Renal cortex interstitium (tissue), 15 donors: ENCODE measurements around the gene SHANK3. TPM values are rescaled to one million over a fixed set of nuclear protein-coding genes. Genes with fewer than 3 reads are reported as not detected.
"Not testable (repeated sequence)": the region's sequence is repeated elsewhere in the genome, so short reads cannot be mapped to it uniquely, and the experiment has no call there.

ENCODE experiments used
- DNase-seq, 11 donors: peaks; one replicate each; pipeline ENCODE4 v3.0.0-alpha.2; 2013; ENCODE audit warnings: low read depth in 9 of 11, low spot score in 4 of 11; ENCODE audit errors: extremely low read depth in 1 of 11
- long read RNA-seq, 16 experiments: transcript quantifications; one replicate each; lab custom pipeline, GENCODE V29; 2026
- polyA plus RNA-seq, 3 donors: library from polyadenylated mRNA; unstranded; fragments of 120-200 nt; gene quantifications; one replicate each; pipeline ENCODE4 v1.2.1, GENCODE V29; 2013; ENCODE audit not compliant: insufficient read length in 3 of 3

SHANK3 gene
- polyA plus RNA-seq, result 10 to 100 TPM; 13.7 to 24.6 (median 21.2) TPM
- long read RNA-seq, donor 1, result 0 reads
- long read RNA-seq, donor 2, partial matches to known transcripts, result 8 of 8 reads
- long read RNA-seq, donor 2, other reads (novel, unspliced or antisense), result 0 of 8 reads
- long read RNA-seq, donor 3, result 0 reads
- long read RNA-seq, donor 4, partial matches to known transcripts, result 12 of 12 reads
- long read RNA-seq, donor 4, other reads (novel, unspliced or antisense), result 0 of 12 reads
- long read RNA-seq, donor 5, partial matches to known transcripts, result 7 of 7 reads
- long read RNA-seq, donor 5, other reads (novel, unspliced or antisense), result 0 of 7 reads
- long read RNA-seq, donor 6, result 0 reads
- long read RNA-seq, donor 7, result 0 reads
- long read RNA-seq, donor 8, result 0 reads
- long read RNA-seq, donor 9, result 0 reads
- long read RNA-seq, donor 10, result 0 reads
- long read RNA-seq, donor 11, result 0 reads
- long read RNA-seq, donor 12, result 0 reads
- long read RNA-seq, donor 13, partial matches to known transcripts, result 5 of 5 reads
- long read RNA-seq, donor 13, other reads (novel, unspliced or antisense), result 0 of 5 reads
- long read RNA-seq, donor 14, result 0 reads
- long read RNA-seq, donor 15, partial matches to known transcripts, result 5 of 5 reads
- long read RNA-seq, donor 15, other reads (novel, unspliced or antisense), result 0 of 5 reads
- long read RNA-seq, donor 16, partial matches to known transcripts, result 56 of 67 reads
- long read RNA-seq, donor 16, other reads (novel, unspliced or antisense), result 11 of 67 reads

DNA sequence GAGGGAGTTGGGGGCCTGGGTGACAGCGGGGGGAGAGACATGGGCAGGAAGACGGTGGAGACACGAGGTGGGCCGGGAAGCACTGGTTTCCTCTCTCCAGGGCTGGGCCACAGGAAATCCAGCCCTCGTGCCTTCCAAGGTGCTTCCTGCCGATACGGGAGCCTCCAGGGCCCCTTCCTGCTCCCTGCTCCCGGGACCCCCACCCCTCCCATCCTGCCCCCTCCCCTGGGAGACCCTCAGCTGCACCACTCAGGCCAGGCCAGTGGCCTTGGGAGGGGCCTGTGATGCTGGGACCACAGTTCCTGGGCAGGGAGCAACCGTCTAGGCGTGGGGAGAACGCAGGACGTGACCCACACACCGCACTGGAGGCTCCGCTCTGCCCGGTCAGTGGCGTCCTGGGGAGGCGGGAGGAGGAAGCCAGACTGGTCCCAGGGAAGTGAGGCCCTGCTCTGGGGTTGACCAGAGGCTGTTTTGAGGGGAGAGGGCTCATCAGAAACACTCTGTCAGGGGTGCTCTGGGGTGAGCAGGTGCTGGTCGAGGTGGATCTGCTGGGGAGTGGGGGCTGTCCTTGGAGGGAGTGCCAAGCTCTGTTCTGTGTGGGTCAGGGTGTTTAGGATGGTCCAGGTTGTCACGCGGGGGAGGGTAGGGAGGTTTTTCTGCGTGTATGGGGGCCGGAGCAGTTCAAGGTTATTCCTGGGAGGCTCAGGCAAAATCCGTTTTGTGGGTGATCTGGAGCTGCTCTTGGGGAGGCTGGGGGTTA, at the start of gene SHANK3:
SHANK3 (plus strand) TSS at position 353 of the 760 bp plus-strand sequence.
- DNase-seq, result peak in 1 of 11 donors; percentile 4

- no peak for DNase-seq
Observed at GRCh38 chr22:50624347-50625130, 48.1 kb upstream of the SHANK3 start.

DNA sequence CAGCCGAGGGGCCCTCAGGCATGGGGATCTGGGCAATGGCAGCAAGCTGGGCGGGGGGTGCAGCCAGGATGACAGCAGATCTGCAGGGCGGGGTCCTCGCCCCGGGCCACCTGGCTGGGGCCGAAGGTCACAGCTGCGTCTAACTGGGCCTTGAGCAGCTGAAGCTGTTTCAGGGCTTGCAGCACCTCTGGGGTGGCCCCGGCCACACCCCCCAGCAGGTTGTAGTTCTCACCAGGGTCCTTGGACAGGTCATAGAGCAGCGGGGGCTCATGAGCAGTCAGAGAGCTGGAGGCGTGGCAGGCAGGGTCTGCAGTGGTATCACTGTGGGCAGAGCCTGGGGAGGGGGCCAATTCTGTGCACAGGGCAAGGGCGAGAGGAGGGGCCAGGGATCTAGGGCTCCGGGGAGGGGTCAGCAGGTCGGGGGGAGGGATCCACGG, 47.5 kb upstream of the SHANK3 start:
- DNase-seq, result no peak

DNA sequence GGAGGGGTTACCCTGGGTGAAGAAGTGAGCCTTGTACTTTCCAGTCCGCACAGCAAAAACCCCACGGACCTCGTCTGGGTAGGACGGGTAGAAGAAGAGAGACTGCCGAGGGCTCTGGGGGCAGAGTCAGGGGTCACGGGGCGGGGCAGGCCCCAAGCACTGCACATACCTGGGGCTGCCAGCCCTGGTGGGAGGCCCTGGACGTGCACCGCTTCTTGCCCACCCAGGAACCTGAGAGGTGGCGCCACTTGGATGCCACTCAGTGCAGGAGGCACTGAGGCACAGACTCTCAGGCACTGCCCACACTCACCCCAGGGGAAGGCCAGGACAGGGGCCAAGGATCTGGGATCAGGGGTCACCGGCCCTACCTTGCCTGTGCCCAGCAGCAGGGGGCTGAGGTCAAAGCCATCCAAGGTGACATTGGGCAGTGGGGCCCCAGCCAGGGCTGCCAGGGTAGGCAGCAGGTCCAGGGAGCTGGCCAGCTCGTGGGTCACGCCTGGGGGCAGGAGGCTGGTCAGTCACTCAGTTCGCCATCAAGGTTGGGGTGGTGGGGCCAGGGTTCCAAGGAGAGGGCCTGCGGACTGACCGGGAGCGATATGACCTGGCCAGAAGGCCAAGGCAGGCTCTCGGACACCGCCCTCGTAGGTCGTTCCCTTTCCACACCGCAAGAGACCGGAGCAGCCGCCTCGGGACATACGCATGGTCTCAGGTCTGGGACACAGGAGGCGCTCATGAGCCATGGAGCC, 46.9 kb upstream of the SHANK3 start:
- no peak for DNase-seq

DNA sequence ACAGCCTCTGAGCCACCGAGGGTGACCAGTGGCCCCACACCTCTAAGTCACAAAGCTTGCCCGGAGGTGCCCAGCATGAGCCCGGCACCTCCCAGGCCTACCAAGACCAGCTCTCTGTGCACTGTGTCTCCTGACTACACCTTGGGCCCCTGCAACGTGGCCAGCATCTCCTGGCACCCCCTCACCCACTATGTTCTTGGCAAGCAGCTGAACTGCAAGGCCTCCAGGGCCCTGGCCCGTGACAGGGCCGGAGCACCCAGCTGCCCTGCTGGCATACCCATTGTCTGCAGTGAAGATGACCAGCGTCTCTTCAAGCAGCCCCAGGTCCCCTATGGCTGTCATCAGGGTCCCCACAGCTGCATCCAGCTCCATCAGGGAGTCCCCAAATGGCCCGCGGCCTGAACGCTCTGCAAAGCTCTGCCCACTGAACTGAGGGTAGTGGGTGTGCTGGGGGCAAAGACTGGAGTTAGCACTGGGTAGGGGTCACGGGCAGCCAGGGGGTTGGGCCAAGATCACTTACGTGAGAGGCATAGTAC, 46.2 kb upstream of the SHANK3 start:
- no peak for DNase-seq

DNA sequence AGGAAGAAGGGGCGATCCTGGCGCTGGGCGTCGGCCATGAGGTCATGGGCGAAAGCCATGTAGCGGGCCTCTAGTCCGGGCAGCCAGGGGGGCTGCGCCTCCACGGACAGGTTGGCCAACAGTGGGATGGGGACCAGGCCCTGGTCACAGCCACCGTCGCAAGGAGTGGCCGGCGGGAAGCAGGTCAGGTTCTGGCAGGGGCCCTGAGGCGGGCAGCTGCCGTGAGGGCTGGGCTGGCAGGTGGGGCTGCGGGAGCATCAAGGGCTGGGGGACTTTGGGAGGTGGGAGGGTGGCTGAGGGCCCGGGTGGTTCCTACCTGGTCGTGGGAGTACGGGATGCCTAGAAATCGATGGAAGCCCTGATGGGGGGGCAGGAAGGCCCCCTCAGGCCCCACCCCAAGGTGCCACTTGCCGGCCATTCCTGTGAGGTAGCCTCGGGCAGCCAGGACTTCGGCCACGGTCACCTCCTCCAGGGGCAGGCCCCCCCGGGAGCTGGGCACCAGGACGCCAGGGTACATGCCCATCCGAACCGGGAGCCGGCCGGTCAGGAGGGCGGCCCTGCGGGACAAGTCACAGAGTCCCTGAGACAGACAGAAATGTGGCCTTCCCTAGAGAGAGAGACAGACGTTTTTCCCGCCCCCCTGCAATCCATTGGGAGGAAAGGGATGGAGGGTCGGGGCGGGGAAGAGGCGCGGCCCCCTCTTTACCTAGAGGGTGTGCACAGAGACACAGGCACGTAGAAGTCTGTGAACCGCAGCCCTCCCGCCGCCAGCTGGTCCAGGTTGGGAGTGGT, 45.6 kb upstream of the SHANK3 start:
- DNase-seq, result no peak

DNA sequence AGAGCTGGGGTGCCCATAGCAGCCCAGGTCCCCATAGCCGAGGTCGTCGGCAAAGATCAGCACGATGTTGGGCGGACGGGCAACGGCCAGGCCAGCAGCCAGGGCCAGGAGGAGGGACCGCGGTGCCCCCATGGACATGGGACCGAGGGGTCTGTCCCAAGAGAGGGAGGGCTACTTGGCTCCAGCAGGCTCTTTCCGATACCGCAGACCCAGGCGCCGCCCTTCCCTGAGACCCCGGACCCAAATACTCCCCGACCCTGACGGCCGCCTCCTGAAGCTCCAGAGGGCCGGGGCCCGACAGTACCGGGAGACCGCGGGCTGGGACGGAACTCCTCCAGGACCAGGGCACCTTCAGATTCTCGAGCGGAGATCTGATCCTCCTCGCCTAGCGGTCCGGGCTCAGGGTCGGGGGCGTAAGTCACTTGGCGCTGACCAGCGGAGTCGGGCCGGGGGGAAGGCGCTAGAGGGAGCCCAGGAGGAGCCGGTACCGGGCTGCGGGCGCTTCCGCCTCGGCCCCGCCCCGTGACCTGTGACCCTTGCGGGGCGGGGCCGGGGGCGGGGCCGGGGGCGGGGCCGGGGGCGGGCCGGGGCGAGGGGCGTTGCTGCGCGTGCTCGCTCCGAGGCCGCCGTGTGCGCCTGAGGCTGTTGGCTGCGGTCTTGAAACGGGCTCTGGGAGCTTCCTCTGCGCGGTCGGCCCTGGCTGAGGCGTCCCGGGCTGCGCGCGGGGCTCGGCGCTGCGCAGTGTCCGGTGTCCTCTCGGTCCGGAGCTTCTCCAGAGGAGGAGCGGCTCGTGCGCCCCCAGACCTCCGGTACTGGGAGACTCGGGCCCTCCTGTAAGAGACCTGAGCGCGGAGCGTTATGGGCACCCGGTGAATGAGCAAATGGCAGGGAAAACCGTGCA, 44.7 kb upstream of the SHANK3 start, which contains the start of gene ARSA:
ARSA (minus strand) TSS at position 511 of the 901 bp plus-strand sequence; CDS start at position 138, 373 bp downstream.
- DNase-seq, result peak in 7 of 11 donors; percentile 50 to 70 (median 67)

GRCh38 chr22:50628543-50629134, 44.0 kb upstream of the SHANK3 start:
- DNase-seq, result no peak

DNA sequence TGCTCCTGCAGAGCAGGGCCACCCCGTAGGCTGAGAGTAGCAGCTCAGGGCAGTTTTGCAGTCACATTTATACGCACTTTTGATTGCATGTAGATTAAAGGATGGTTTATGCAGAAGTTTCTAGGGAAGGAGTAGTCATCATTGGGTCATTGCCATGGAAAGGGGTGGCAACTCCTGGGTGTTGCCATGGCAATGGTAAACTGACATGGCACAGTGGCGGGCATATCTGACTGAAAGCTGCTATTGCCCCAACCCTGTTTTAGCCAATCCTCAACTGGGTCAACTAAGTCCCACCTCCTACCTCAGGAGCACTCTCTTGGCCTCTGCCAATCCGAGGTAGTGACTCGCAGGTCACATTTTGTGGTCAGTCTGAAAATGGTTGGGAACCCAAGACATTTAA, 42.2 kb upstream of the SHANK3 start:
- DNase-seq, result no peak

GRCh38 chr22:50633086-50633485, 39.5 kb upstream of the SHANK3 start:
- no peak for DNase-seq

GRCh38 chr22:50633771-50634170, 38.9 kb upstream of the SHANK3 start:
- DNase-seq, result no peak

GRCh38 chr22:50635591-50635990, 37.0 kb upstream of the SHANK3 start:
- no peak for DNase-seq

DNA sequence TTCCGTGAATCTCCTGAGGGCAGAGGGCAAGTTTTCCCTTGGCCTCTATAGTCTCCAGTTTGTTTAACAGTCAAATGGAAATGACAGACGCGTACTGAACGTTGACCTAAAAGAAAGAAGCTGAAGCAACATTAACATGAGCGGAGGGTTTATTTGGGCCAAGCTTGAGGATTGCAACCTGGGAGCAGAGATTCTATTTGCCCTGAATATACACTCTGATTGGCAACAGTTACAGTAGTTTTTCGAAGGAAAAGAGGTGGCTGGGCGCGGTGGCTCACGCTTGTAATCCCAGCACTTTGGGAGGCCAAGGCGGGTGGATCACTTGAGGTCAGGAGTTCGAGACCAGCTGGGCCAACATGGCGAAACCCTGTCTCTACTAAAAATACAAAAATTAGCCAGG, 32.3 kb upstream of the SHANK3 start:
- DNase-seq, result not testable (repeated sequence)

DNA sequence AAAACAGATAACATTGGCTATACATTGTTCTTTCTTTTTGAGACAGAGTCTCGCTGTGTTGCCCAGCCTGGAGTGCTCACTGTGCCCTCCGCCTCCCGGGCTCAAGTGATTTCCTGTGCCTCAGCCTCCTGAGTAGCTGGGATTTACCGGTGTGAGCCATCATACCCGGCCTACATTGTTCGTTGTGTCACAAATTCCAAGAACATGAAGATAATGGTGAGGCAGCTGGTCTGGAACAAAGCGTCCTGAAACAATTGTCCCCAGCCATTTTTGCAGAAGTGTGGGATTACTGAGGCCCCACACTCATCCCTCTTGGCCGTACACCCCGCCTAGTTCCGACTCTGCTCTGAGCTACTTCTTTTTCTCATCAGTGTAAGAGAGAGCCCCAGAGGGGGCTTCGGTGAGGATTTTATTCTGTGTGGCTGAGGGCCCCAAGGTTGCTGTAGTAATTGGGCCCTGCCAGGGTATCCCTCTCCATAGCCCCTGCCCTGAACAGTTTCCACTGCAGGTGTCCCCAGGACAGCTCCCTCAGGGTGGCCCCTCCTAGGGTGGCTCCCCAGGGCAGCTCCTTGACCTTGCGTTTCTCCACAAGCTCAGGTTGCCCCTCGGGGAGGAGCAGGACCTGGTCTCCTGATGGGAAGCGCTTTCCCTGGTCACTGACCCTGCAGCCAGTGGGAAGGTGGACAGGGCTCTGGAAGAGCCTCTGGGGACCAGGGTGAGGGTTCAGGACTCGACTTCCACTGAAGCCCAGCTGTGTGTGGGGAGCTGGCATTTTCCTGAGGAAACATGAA, 31.6 kb upstream of the SHANK3 start:
- no peak for DNase-seq
